Lower leg skin (tissue), 3 donors: Measurements from ENCODE around the gene TNNT2.

Experiments
- POLR2A ChIP-seq, 2 donors: fragments of 450-650 bp; IDR thresholded peaks; one replicate each; pipeline ENCODE4 v1.6.1; 2016 to 2017; ENCODE audit warnings: antibody characterized with exemption in 2 of 2, mild to moderate bottlenecking in 1 of 2, moderate library complexity in 1 of 2
- TF ChIP-seq, protein P1 (sequence below), 3 donors: fragments of 450-650 bp; IDR thresholded peaks; one replicate each; pipeline ENCODE4 v1.5.1; 2016; ENCODE audit warnings: antibody characterized with exemption in 3 of 3, mild to moderate bottlenecking in 3 of 3, moderate library complexity in 2 of 3

GRCh38 chr1:201317551-201317950 is 59.9 kb downstream of the TNNT2 start:
- TF ChIP-seq, protein P1, sequence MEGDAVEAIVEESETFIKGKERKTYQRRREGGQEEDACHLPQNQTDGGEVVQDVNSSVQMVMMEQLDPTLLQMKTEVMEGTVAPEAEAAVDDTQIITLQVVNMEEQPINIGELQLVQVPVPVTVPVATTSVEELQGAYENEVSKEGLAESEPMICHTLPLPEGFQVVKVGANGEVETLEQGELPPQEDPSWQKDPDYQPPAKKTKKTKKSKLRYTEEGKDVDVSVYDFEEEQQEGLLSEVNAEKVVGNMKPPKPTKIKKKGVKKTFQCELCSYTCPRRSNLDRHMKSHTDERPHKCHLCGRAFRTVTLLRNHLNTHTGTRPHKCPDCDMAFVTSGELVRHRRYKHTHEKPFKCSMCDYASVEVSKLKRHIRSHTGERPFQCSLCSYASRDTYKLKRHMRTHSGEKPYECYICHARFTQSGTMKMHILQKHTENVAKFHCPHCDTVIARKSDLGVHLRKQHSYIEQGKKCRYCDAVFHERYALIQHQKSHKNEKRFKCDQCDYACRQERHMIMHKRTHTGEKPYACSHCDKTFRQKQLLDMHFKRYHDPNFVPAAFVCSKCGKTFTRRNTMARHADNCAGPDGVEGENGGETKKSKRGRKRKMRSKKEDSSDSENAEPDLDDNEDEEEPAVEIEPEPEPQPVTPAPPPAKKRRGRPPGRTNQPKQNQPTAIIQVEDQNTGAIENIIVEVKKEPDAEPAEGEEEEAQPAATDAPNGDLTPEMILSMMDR (IDR thresholded peaks at IDR 0.05) = no peak
- TF ChIP-seq POLR2A (IDR thresholded peaks at IDR 0.05) = no peak
